TTC549 (cell line): Measurements from ENCODE around the gene ATP8A2.
"Not testable (repeated sequence)": the region's sequence is repeated elsewhere in the genome, so short reads cannot be mapped to it uniquely, and the experiment has no call there.

Source experiments
- FAIRE-seq: peaks from 2 replicates; lab custom pipeline; 2012; peaks lifted over from hg19 to GRCh38; lab: Jason Lieb, UNC

Gene ATP8A2

GRCh38 chr13:25371875-25372283, at the start of gene ATP8A2:
Gene ATP8A2, plus strand, starts transcription at chr13:25371974. Its CDS starts 239 bp downstream, at chr13:25372213.
- no peak for FAIRE-seq

GRCh38 chr13:25324100-25324499, 47.7 kb upstream of the ATP8A2 start:
- FAIRE-seq: no peak

- no peak for FAIRE-seq
These were observed 42.1 kb upstream of the ATP8A2 start for GRCh38 chr13:25329706-25330105.

GRCh38 chr13:25330541-25330940, 41.2 kb upstream of the ATP8A2 start:
- no peak for FAIRE-seq

GRCh38 chr13:25335856-25336255, 35.9 kb upstream of the ATP8A2 start:
- no peak for FAIRE-seq

GRCh38 chr13:25345576-25345975, 26.2 kb upstream of the ATP8A2 start:
- FAIRE-seq: no peak

- FAIRE-seq: no peak
These were observed 24.6 kb upstream of the ATP8A2 start for GRCh38 chr13:25347151-25347550.

GRCh38 chr13:25351404-25351803, 20.4 kb upstream of the ATP8A2 start:
- FAIRE-seq: no peak

- FAIRE-seq: no peak
These were observed 19.5 kb upstream of the ATP8A2 start for GRCh38 chr13:25352230-25352629.

- FAIRE-seq: no peak
These were observed 19.0 kb upstream of the ATP8A2 start for GRCh38 chr13:25352806-25353205.

- FAIRE-seq: no peak
These were observed 18.4 kb upstream of the ATP8A2 start for GRCh38 chr13:25353344-25353743.

GRCh38 chr13:25354377-25354776, 17.4 kb upstream of the ATP8A2 start:
- no peak for FAIRE-seq

- FAIRE-seq: not testable (repeated sequence)
These were observed 11.3 kb upstream of the ATP8A2 start for GRCh38 chr13:25360443-25360842.

GRCh38 chr13:25365720-25366235, 6.0 kb upstream of the ATP8A2 start:
- no peak for FAIRE-seq

GRCh38 chr13:25371158-25371874, 458 bp upstream of the ATP8A2 start:
- no peak for FAIRE-seq

- FAIRE-seq: no peak
These were observed 709 bp downstream of the ATP8A2 start for GRCh38 chr13:25372284-25373081.

- FAIRE-seq: no peak
These were observed 4.1 kb downstream of the ATP8A2 start for GRCh38 chr13:25375727-25376358.

GRCh38 chr13:25377244-25377962, 5.6 kb downstream of the ATP8A2 start:
- no peak for FAIRE-seq

GRCh38 chr13:25378528-25378927, 6.8 kb downstream of the ATP8A2 start:
- no peak for FAIRE-seq

- FAIRE-seq: no peak
These were observed 7.2 kb downstream of the ATP8A2 start for GRCh38 chr13:25379011-25379410.

- no peak for FAIRE-seq
These were observed 8.3 kb downstream of the ATP8A2 start for GRCh38 chr13:25380082-25380481.

GRCh38 chr13:25380741-25381324, 9.1 kb downstream of the ATP8A2 start:
- FAIRE-seq: no peak
